A549 (cell line): ENCODE results near the gene KATNA1.

Experiments used
- BHLHE40 ChIP-seq: IDR thresholded peaks from 2 replicates; pipeline ENCODE4 v1.6.1; 2012; ENCODE audit warnings: low read depth, low read length, inconsistent platforms
- CEBPB ChIP-seq, 2 experiments: fragments of >200 bp in 1 of 2; sonication (Bioruptor Twin) in 1 of 2; formaldehyde crosslinking in 1 of 2; IDR thresholded peaks; 2 replicates each; pipeline ENCODE4 v1.6.1; 2012 to 2016
- CTCF ChIP-seq: fragments of >200 bp; sonication (Bioruptor Twin); formaldehyde crosslinking; IDR thresholded peaks from 3 replicates; pipeline ENCODE4 v1.5.1; 2016
- HOXA7 ChIP-seq: fragments of 250-450 bp; sonication (Bioruptor Pico); IDR thresholded peaks from 2 replicates; pipeline ENCODE4 v1.5.0; 2020; ENCODE audit warnings: mild to moderate bottlenecking, moderate library complexity
- KDM1A ChIP-seq: fragments of 200-600 bp; sonication (generic); IDR thresholded peaks from 2 replicates; pipeline ENCODE4 v1.6.1; 2016; ENCODE audit warnings: low read depth, mild to moderate bottlenecking
- MAX ChIP-seq: IDR thresholded peaks from 2 replicates; pipeline ENCODE4 v1.6.1; 2012
- MAZ ChIP-seq: fragments of 150-350 bp; IDR thresholded peaks from 2 replicates; pipeline ENCODE4 v1.6.1; 2014; ENCODE audit warnings: antibody characterized with exemption, low read depth, low read length, borderline replicate concordance
- NPAS2 ChIP-seq: fragments of 250-450 bp; sonication (Bioruptor Pico); IDR thresholded peaks from 2 replicates; pipeline ENCODE4 v1.8.0; 2022; ENCODE audit warnings: mild to moderate bottlenecking, moderate library complexity, borderline replicate concordance
- PHF8 ChIP-seq: fragments of 200-600 bp; sonication (generic); IDR thresholded peaks from 2 replicates; pipeline ENCODE4 v1.6.1; 2016; ENCODE audit warnings: low read depth, mild to moderate bottlenecking, antibody characterized with exemption, moderate library complexity, borderline replicate concordance
- POLR2A ChIP-seq: IDR thresholded peaks from 2 replicates; pipeline ENCODE4 v1.6.1; 2012; ENCODE audit warnings: mild to moderate bottlenecking, low read length
- RARB ChIP-seq: fragments of 250-450 bp; sonication (Bioruptor Pico); IDR thresholded peaks from 2 replicates; pipeline ENCODE4 v1.8.0; 2021; ENCODE audit warnings: mild to moderate bottlenecking, moderate library complexity
- SMC3 ChIP-seq: fragments of >200 bp; sonication (Bioruptor Twin); formaldehyde crosslinking; IDR thresholded peaks from 3 replicates; pipeline ENCODE4 v1.6.1; 2018; ENCODE audit warnings: inconsistent platforms

GRCh38 chr6:149566410-149567193 lies 81.9 kb downstream of the KATNA1 start:
- TF ChIP-seq RARB (CRISPR knock-in tag) (no peak), POLR2A (peak; percentile 39), KDM1A (no peak), SMC3 (no peak), MAZ (no peak), MAX (peak; percentile 44; the same call in 1 of the 2 replicates), NPAS2 (CRISPR knock-in tag) (no peak), HOXA7 (CRISPR knock-in tag) (no peak), CEBPB (IDR thresholded peaks at IDR 0.05) (no peak), CTCF (no peak), BHLHE40 (no peak), PHF8 (peak; percentile 82)
